GM12892 (cell line): ENCODE measurements around the gene ZBTB16.

Experiments used
- POLR2A ChIP-seq: IDR thresholded peaks from 2 replicates; pipeline ENCODE4 v1.6.1; 2011; ENCODE audit warnings: low read depth, low read length, control low read depth
- TAF1 ChIP-seq: IDR thresholded peaks from 2 replicates; pipeline ENCODE4 v1.6.1; 2011; ENCODE audit warnings: low read depth, mild to moderate bottlenecking, control low read depth, low read length, borderline replicate concordance

- TF ChIP-seq TAF1 (no peak), POLR2A (no peak)
Measured at GRCh38 chr11:114286229-114286628, 226.7 kb downstream of the ZBTB16 start.
